ENCODE results near the gene LGALS7. TPM values are rescaled to one million over a fixed set of nuclear protein-coding genes. Genes with fewer than 3 reads are reported as not detected.
"Not testable (repeated sequence)": the region's sequence is repeated elsewhere in the genome, so short reads cannot be mapped to it uniquely, and the experiment has no call there.

LGALS7 gene
- not detected in 2 replicates for total RNA-seq (2014; rRNA removed; shearing (Covaris generic))

DNA sequence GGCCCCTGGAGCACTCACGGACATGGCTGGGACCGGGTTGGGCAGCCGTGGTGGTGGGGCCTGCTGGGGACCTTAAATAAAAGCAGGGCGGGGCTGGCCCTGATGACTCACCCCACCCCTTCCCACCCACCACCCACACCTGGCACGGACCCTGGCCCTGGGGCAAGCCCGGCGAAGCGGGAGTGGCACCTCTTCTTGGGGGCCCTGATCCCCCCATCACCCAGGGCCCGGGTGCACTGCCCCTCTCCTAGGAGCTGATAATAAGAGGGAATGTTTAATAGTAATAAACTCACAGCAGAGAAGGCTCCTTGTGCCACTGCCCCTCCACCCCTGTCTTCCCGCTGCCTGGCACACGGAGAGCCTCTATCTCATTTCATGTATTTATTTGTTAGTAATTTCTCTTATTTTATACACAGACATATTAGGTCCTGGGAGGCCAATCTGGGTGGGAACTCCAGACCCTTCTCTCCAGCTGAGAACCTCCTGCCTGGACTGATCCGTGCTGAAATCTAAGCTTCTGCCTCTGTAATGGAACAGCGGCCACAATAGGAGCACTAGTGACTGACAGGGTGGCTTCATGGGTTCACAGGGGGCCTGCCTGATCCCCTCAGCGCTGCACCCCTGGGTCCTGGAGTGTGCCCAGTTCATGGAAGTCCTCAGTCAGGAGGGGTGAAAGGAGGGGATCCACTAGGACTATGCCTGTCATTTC is at the start of gene LGALS7:
LGALS7 (minus strand) TSS at position 49 of the 709 bp plus-strand sequence; CDS start at position 24, 25 bp downstream.
- no peak for DNase-seq (ENCODE audit: low read depth)

DNA sequence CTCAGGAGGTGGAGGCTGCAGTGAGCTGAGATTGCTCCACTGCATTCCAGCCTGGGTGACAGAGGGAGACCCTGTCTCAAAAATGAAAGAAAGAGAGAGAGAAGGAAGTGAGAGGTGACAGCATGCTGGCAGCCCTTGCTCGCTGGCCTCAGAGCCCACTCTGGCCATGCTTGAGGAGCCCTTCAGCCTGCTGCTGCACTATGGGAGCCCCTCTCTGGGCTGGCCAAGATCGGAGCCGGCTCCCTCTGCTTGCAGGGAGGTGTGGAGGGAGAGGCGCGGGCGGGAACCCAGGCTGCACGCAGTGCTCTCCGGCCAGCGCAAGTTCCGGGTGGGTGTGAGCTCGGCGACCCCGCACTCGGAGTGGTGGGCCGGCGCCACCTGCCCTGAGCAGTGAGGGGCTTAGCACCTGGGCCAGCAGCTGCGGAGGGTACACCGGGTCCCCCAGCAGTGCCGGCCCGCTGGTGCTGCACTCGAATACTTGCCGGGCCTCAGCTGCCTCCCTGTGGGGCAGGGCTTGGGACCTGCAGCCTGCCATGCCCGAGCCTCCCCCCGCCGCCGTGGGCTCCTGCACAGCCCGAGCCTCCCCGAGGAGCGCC is 48.0 kb upstream of the LGALS7 start:
- DNase-seq (ENCODE audit: low read depth), result not testable (repeated sequence)

DNA sequence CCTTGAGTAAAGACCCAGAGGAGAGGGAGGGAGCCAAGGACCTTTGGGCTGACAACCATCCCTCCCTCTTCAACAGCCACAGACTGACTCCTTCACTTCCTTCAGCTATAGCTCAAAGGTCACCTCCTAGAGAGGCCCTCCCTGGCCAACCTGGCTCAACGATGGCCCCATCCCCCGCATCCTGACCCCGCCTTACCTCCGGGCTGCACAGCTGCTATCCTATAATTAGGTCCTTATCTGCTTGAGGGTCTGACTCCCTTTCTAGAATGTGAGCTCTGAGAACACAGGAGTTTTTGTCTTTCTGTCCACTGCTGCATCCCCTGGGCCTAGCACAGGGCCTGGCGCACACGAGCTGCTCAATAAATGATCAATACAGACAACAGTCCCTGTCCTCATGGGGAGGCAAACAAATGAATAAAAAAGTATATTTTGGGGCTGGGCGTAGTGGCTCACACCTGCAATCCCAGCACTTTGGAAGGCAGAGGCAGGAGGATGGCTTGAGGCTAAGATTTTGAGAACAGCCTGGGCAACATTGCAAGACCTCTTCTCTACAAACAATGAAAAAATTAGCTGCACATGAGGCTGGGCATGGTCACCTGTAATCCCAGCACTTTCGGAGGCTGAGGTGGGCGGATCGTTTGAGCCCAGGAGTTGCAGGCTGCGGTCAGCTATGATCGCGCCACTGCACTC is 46.1 kb upstream of the LGALS7 start:
- no peak for DNase-seq (ENCODE audit: low read depth)

DNA sequence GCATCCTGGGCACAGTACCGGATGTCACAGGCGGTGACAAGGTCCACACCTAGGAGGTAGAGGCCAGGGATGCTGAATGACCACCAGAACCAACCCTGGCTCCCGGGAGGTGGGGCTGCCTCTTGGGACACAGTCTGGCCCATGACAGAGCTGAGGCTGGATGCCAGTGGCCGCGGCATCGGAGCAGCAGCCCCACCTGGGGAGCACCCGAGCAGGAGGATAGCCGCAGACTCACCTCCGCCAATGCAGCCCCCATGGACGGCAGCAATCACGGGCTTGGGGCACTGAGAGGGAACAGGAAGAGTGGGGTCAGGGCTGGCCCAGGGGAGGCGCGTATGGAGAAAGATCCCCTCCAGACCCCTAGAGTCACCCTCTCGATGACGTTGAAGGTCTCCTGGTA is 43.8 kb upstream of the LGALS7 start:
- DNase-seq (ENCODE audit: low read depth), result no peak

DNA sequence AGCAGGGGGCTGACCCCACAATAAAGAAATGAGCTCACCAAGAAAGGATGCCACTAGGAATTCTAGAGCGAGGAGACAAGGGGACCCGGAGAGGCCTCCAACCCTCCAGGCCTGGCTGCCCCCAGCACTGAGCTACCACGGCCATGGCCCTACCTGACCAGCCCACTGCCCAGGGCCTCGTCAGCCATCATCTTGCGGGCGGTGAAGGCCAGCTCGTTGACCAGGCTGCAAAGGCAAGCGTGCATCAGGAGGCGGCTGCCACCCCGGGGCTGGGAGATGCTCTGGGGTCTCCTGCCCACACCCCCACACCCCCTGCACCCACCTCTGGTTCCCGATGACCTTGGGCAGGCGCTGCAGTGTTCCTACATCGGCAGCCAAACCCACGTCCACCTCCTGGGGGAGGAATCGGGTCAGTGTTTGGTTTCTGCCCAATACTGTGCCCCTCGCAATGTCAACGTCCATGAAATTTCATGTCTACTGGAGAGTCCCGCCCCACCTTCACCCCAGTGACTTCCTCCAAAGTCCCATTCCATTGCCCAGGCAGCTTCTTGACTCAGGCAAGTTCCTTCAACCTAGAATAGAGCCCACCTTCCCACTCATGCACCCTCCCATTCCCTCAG is 42.9 kb upstream of the LGALS7 start:
- no peak for DNase-seq (ENCODE audit: low read depth)

DNA sequence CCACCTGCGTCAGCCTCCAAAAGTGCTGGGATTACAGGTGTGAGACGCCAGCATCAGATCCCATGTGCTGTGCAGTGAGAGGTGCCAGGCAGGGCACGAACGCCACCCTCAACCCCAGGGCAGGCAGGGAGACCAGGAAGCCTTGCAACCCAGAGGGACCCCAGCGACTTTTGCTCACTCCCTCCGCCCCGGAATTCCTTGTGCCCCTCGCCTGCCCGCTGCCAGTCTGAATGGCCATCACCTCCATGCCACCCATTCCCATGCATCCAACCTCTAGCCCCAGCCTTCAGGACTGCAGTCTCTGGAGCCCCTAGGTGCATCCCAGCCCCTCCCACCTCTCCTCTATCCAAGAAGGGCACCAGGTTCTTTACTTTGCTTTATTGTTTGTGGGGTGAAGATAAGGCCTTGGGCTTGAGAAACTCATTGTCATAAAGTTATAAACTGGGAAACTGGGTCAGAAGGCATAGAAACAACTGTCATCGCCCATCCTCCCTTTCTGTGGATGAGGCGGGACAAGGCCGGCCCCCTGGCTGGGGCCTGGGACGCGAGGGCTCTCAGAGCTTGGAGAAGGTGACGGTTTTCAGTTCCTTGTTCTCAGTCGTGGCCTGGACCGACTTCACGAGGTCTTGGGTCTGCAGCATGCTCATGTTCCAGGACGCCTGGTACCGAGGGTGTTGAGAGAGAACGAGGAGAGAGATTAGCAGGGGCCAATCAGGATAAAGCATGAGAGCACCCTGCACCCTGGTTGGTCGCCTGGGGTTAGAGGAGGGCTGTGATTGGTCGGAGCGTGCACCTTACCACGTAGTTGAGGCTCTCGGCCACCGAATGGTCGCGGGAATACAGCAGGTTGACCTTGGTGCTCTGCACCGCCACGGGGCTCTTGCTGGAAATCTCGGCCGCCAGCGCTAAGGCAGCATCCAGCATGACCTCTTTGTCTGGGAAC is 42.0 kb upstream of the LGALS7 start:
- DNase-seq (ENCODE audit: low read depth), result no peak

DNA sequence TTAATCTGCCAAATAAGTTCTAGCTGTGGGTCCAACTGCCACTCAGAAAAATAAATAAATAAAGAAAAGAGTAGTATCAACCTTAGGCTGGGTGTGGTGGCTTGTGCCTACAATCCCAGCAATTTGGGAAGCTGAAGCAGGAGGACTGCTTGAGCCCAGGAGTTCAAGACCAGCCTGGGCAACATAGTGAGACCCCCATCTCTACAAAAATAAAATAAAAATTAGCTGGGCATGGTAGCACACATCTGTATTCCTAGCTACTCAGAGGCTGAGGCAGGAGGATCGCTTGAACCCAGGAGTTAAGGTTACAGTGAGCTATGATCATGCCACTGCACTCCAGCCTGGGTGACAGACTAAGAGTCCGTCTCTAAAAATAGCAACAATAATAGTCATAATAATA is 40.6 kb upstream of the LGALS7 start:
- not testable (repeated sequence) for DNase-seq (ENCODE audit: low read depth)

DNA sequence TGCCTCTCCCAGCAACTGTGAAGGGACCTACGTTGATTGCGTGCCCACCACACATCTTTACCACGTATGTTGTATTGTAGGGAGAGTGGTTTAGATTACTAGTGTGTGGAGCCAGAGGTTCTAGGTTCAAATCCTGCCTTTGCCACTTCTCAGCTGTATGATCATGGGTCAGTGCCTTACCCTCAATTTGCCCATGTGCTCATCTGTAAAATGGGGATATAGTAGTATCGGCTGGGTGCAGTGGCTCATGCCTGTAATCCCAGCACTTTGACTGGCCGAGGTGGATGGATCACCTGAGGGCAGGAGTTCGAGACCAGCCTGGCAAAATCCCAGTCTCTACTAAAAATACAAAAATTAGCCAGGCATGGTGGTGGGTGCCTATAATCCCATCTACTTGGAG is 40.0 kb upstream of the LGALS7 start:
- DNase-seq (ENCODE audit: low read depth), result no peak

DNA sequence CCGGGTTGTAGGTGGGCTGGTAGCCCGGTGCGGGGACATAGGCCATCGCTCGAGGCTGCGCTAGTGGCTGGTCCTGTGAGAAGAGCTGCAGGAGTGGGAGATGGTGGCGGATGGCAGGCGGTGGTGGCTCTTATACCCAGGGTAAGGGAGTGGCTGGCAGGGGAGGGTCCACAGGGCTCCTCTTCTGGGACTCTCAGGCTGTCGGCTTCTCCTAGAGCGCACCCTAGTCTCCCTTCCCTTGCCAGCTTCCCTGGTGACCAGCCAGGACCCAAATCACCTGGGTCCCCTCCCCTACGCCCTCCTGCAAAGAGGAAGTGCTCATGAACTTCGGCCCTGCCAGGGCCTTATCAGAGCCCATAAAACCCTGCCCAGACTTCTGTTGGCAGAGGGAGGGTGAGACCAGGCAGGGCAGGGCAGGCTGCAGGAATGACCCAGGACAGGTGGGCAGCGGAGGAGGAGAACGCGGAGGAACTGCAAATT is 39.6 kb upstream of the LGALS7 start, which contains the start of gene LGALS4:
LGALS4 (minus strand) TSS at position 105 of the 480 bp plus-strand sequence; CDS start at position 46, 59 bp downstream.
- DNase-seq (ENCODE audit: low read depth), result no peak

DNA sequence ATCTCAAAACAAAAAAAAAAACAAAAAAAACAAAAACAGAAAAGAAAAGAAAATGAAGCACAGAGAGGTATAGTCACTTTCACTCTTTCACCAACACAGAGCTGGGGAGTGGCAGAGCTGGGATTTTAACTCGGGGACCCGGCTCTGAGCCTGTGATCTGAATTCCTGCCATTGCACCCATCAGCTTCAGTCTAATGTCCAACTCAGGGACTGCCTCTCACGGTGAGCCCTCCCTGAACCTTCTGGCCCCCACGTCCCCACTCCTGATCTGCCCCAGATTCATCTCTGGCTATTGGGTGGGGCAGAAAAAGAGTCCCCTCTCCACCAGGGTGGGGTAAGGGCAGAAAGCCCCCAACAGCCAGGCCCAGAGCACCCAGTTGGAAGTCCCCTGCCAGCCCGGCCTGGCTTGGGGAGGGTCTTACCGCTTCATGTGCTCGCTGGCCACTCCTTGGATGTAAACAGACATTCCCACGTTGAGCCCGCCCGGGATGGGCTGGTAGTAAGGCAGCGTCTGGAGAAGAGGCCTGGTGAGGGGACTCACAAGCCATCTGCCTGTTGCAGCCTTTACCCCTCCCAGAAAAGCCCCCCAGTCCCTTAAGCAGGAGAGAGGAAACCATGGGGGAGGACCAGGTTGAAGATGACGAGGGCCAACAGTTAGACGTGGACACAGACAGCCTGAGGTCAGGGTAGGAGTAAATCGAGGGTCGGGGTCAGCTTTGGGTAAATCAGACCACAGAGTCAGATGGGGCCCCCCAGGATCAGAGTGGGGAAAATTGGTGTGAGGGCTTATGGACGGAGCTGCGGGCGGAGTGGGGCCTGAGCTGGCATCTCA is 38.9 kb upstream of the LGALS7 start:
- no peak for DNase-seq (ENCODE audit: low read depth)

DNA sequence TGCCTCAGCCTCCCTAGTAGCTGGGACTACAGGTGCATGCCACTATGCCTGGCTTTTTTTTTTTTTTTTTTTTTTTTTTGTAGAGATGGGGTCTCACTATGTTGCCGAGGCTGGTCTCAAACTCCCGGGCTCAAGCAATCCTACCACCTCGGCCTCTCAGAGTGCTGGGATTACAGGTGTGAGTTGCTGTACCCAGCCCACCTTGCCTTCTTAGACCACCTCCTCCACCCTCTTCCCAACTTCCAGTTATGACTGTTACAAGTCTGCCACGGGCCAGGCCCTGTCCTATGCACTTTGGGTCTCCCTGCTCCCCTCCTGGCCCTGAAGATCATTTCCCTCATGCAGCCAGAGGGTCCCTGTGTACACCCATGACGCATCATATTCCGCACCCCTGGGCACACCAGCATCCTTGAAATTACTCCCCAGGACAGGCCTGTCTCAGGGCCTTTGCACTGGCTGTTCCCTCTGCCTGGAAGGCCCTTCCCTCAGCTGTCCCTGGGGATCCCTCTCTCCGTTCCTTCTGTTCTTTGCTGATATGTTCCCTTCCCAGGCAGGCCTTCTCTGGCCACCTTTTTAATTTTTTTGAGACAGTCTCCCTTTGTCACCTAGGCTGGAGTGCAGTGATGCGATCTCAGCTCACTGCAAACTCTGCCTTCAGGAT is 36.4 kb upstream of the LGALS7 start:
- no peak for DNase-seq (ENCODE audit: low read depth)

DNA sequence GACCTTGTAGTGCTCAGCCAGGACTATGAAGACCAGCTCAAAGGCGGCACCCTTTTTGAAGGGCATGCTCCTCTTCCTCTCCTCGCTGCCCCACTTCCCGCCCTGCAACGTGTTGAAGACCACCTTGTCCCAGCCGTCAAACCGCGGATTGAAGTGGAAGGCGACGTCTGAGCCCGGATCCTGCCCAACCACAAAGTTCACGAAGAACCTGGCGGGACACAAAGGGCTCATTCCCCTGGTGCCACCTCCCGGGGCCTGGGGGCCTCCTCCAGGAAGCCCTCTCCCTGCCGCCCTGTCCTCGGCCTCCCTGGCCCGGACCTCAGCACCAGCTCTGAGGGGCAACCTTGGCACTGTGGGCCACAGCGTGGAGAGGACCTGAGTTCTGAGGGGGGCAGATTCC is 35.4 kb upstream of the LGALS7 start:
- no peak for DNase-seq (ENCODE audit: low read depth)

DNA sequence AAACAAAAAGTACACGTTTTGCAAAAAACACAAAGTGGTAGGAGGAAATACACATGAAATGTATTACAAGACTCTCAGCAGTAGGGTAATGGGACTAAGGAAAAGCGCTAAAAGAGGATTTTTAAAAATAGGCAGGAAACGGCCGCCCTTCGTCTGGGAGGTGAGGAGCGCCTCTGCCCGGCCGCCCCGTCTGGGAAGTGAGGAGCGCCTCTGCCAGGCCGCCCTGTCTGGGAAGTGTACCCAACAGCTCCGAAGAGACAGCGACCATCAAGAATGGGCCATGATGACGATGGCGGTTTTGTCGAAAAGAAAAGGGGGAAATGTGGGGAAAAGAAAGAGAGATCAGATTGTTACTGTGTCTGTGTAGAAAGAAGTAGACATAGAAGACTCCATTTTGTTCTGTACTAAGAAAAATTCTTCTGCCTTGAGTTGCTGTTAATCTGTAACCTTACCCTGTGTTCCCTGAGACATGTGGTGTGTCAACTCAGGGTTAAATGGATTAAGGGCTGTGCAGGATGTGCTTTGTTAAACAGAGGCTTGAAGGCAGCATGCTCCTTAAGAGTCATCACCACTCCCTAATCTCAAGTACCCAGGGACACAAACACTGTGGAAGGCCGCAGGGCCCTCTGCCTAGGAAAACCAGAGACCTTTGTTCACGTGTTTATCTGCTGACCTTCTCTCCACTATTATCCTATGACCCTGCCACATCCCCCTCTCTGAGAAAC is 34.2 kb upstream of the LGALS7 start:
- DNase-seq (ENCODE audit: low read depth), result not testable (repeated sequence)

DNA sequence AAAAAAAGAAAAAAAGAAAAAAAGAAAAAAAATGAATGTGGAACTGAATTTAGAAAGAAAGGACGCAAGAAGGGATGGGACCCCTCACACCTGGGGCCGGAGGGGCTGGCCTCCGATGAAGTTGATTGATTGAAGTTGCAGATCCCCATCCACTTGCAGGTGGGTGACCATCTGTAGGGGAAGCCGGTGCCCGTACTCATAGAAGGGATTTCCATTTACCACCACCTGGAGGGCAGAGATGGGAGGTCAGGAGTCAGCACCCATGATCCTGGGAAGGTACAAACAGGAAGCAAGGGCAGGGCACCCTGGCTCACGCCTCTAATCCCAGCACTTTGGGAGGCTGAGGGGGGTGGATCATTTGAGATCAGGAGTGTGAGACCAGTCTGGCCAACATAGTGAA is 33.1 kb upstream of the LGALS7 start:
- no peak for DNase-seq (ENCODE audit: low read depth)

DNA sequence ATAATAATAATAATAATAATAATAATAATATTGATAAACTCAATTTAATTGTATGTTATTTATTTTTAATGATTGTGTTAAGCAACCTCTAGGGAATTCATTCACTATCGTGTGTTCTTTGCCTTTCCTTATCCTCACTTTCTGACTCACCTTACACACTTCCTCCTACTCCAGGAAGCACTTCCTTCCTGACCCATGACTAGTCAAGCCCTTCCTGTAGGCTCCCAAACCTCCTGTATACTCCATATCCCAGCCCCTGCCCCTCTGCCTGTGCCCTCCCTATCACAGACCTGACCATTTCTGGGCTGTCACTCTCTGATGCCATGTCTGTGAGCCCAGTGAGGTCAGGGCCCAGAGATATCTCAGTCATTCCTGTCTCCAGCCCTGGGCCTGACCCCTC is 31.9 kb upstream of the LGALS7 start:
- DNase-seq (ENCODE audit: low read depth), result no peak

DNA sequence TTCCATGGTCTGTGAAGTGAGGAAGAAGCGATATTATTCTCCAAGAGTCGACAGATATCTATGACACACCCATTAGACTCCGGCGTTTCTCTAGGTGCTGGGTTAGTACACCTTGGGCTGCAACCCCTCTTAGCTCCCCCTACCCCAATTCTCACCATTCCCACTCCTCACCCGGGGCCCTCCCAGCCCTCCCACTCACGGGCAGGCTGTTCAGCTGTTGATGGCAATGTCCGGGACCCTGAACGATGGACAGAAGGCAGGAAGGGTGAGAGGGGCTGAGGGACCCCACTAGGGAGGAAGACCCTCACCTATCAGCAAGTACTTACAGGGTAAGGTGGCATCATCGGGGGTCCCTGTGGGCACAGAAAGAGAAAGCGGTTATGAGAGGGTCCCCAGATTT is 30.2 kb upstream of the LGALS7 start:
- DNase-seq (ENCODE audit: low read depth), result no peak

DNA sequence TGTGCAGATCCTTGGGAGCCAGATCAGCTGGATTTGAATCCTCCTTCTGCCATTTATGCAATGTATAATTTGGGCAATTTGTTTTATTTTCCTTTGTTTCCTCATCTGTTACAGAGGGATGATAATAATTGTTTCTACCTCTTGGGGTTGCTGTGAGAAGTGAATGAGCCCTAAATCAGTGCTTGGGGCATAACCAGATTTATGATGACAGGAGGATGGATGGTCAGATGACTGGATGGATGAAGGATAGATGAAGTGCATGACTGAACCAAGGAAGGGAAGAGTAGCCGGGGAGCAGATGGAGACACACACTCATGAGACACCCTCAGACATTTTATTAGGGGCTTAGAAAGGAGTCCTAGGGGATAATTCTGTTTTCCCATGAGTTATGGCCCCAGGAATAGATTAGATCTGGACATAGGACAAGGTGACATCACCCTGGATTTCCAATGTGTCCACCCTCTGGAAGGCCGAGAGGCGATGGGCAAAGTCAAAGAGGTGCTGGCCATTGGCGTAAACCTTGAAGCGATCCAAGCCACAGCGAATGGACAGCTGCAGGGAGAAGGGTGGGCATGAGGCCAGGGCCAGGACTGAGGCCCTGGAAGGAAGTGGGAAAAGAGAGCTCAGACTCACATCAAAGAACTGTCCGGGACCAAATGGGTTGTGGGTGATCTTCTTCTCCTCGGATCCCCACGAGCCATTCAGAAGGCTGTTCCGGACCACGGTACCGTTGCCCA is 28.2 kb upstream of the LGALS7 start:
- no peak for DNase-seq (ENCODE audit: low read depth)

All from M059J (cell line).